NOMO-1 treated with DMSO at 0.1 percent for 48 hours (cell line): ENCODE data around the gene PTGIS.

Experiments
- DNase-seq: peaks from one replicate; lab custom pipeline; 2025; ENCODE audit not compliant: unreplicated experiment; lab: John Stamatoyannopoulos, UW

The PTGIS gene

GRCh38 chr20:49595811-49596561 is 28.0 kb upstream of the PTGIS start:
- no peak for DNase-seq

- DNase-seq, result no peak
These were observed 27.4 kb upstream of the PTGIS start for GRCh38 chr20:49595346-49595745.

GRCh38 chr20:49594931-49595315 is 27.0 kb upstream of the PTGIS start:
- no peak for DNase-seq

- peak; percentile 28 for DNase-seq
These were observed 26.4 kb upstream of the PTGIS start for GRCh38 chr20:49594143-49594930.

GRCh38 chr20:49593466-49594142 is 25.7 kb upstream of the PTGIS start:
- no peak for DNase-seq

- DNase-seq, result no peak
These were observed 24.2 kb upstream of the PTGIS start for GRCh38 chr20:49592120-49592519.

- no peak for DNase-seq
These were observed 23.4 kb upstream of the PTGIS start for GRCh38 chr20:49591217-49591865.

GRCh38 chr20:49590163-49591017 is 22.5 kb upstream of the PTGIS start:
- DNase-seq, result no peak

GRCh38 chr20:49589747-49590146 is 21.8 kb upstream of the PTGIS start:
- DNase-seq, result no peak

- no peak for DNase-seq
These were observed 19.2 kb upstream of the PTGIS start for GRCh38 chr20:49587111-49587570.

- DNase-seq, result no peak
These were observed 17.8 kb upstream of the PTGIS start for GRCh38 chr20:49585585-49586245.

GRCh38 chr20:49584418-49585382 is 16.8 kb upstream of the PTGIS start:
- DNase-seq, result peak; percentile 50

GRCh38 chr20:49583669-49584417 is 15.9 kb upstream of the PTGIS start:
- peak; percentile 90 for DNase-seq

GRCh38 chr20:49583343-49583668 is 15.4 kb upstream of the PTGIS start:
- DNase-seq, result no peak

- DNase-seq, result no peak
These were observed 14.7 kb upstream of the PTGIS start for GRCh38 chr20:49582413-49583334.

- no peak for DNase-seq
These were observed 13.5 kb upstream of the PTGIS start for GRCh38 chr20:49581482-49581881.

- DNase-seq, result no peak
These were observed 12.9 kb upstream of the PTGIS start for GRCh38 chr20:49580813-49581174.
